ENCODE data around the gene LYG1.
A peak's percentile ranks its signal among the peaks of the same experiment; 100 is the strongest.
"Not testable (repeated sequence)": the region's sequence is repeated elsewhere in the genome, so short reads cannot be mapped to it uniquely, and the experiment has no call there.

The LYG1 gene

DNA sequence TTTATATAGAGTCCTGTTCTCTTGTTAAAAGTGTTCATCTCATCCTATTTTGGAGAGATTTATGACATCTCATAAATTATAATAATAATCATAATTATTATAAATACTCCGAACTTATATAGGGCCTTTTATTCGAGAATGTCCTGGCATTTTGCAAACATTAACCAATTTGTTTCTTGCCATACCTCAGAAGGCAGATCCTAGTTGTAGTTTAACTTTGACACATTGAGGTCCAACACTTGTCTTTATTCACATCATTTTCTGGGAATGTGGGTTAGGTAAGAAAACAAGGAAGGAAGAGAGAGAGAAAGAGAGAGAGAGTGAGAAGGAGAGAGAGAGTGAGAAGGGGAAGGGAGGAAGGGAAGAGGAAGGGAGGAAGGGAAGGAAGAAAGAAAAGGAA is at the start of gene LYG1:
TSS of gene LYG1 (minus strand) at position 101 of the 400 bp plus-strand sequence. CDS start 5,527 bp downstream, outside the sequence.
- not testable (repeated sequence) for DNase-seq (ENCODE audit: low read depth in 2 of 2)

DNA sequence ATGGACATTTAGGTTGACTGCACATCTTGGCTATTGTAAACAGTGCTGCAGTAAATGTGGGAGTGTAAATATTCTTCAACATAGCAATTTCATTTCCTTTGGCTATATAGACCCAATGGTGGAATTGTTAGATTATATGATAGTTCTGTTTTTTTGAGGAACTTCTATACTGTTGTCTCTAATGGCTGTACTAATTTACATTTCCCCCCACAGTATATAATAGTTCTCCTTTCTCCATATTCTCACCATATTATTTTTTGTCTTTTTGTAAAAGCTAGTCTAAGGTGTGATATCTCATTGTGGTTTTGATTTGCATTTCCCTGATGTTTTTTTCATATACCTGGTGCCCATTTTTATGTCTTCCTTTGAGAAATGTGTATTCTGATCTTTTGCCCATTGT is 49.2 kb upstream of the LYG1 start:
- no peak for DNase-seq (ENCODE audit: low read depth in 2 of 2)

DNA sequence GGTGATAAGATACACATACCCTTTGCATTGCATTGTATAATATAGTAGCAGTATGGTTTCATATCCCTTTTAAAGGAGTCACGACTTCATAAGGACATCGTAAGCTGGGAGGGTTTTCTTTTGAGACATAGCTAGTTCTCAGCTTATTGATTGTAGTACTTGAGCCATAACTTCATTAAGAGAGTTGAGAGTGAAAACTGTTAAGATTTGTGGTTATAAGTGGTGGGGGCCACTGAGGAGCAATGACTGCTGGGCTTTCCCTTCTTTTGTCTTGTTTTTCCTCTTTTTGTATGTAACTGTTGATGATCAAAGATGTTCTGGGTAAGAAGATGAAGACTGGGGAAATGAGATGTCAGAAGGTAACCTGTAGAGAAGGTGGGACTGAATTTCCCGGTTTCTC is 47.2 kb upstream of the LYG1 start:
- no peak for DNase-seq (ENCODE audit: low read depth in 2 of 2)

DNA sequence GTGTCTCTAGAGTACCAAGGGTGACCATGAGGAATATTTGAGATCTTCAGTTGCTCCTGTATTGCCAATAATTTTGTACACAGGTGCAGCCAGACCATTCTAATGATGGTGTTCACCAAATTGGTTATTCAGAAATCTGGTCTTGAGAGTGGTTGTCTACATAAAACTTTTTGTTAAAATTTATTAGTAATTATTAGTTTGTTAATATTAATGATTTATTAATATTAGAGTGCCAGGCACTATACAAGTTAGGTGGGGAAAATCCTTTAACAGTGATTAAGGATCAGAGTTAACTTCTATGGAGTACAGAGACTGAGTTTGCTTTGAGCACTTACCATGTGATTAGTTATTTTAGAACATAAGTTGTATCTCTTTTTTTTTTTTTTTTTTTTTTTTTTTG is 45.2 kb upstream of the LYG1 start:
- DNase-seq (ENCODE audit: low read depth in 2 of 2): no peak

DNA sequence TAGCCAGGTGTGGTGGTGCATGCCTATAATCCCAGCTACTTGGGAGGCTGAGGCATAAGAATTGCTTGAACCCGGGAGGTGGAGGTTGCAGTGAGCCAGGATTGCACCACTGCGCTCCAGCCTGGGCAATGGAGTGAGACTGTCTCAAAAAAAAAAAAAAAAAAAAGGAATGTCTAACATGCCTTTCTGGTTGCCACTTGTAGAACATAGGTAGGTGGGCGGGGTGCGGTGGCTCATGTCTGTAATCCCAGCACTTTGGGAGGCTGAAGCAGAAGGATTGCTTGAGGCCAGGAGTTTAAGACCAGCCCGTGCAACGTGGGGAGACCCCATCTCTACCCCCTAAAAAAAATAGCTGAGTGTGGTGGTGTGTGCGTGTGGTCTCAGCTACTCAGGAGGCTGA is 44.4 kb upstream of the LYG1 start:
- DNase-seq (ENCODE audit: low read depth in 2 of 2): not testable (repeated sequence)

DNA sequence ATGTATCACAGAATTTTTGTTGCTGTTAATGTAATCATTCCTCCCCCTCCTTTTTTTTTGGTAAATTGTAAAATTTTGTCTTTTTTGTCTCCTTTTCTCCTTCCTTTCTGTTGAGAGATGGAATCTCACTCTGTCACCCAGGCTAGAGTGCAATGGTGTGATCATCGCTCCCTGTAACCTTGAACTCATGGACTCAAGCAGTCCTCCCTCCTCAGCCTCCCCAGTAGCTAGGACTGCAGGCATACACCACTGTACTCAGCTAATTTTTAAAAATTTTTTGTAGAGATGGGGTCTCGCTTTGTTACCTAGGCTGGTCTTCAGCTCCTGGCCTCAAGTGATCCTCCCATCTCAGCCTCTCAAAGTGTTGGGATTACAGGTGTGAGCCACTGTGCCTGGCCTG is 41.5 kb upstream of the LYG1 start:
- no peak for DNase-seq (ENCODE audit: low read depth in 2 of 2)

DNA sequence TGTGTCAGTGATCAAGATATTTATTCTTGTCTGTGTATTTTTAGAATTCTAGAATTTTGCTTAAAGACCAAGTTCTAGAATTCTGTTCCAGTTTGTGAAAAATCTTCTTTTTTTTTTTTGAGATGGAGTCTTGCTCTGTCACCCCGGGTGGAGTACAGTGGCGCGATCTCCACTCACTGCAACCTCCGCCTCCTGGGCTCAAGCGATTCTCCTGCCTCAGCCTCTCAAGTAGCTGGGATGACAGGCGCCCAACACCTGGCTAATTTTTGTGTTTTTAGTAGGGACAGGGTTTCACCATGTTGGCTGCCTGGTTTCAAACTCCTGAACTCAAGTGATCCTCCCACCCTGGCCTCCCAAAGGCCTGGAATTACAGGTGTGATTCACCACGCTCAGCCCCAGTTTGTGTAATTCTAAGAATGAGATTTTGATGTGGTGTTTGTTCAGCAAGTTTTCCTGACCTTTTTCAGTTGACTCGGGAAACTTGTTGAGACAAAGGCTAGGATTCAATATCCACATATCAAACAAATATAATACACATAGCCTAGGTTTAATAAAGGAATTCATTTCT is 39.8 kb upstream of the LYG1 start:
- no peak for DNase-seq (ENCODE audit: low read depth in 2 of 2)

DNA sequence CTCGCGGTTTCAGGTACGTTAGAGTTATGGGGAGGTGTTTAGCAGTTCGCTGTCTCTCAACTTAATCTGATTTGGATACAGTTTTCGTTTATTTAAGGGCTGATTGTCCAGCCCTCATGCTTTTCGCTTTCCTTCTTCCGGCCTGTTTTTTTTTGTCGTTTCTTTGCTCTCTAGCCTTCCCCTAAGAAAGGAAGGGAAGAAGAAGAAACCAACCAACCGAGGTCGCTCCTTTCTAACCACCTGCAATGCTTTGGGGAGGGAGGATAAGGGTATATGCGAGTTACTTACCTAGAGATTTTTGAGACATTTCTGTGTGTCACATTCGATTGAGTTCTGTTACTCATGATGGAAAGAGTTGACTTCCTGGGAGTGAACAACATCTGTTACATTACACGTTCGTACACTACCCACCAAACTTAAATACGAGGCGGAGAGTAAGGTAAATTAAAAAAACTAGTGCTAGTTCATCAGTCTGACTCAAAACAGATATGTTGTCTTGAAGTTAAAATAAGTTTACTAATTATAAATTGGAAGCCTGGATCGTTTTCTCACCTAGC is 37.1 kb upstream of the LYG1 start:
- DNase-seq (ENCODE audit: low read depth in 2 of 2): no peak

DNA sequence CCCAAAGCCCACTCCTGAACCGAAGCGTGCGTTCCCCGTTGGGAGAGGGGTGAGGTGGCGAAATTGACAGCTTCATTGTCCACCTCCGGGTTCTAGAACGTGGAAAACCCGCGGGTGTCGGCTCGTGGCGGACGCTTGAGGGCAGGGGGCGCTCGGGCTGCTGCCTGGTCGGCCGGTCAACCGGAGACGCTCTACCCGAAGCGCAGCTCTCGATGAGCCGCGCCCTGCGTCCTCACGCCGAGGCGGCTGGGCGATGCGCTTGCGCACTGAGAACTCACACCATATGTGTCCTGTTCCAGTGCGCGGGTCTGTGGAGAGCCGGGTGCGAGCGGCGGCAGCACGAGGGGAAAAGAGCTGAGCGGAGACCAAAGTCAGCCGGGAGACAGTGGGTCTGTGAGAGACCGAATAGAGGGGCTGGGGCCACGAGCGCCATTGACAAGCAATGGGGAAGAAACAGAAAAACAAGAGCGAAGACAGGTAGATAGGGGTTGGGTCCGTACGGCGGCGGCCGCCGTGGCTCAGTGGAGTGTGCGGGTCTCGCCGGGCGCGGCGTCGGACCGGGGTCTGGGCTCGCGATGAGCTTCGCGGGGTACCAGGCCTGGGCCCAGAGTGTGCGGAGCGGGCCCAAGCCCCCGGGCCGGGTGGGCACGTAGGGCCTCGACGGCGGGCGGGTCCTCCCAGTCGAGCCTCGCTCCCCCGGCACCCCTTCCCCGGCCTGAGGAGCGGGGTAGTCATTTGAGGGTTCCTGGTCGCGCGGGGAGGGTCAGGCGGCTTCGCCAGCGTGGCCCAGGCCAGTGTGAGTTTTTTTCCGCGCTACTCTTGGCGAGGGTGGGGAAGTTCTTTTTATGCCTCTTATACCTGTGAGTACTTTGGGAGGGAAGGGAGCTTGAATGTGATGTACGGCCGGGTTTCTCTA is 36.4 kb upstream of the LYG1 start, which contains the start of gene EIF5B:
TSS of gene EIF5B (plus strand) at position 277 of the 916 bp plus-strand sequence. CDS start at position 443, 166 bp downstream.
- DNase-seq (ENCODE audit: low read depth in 2 of 2): peak; percentile 90 to 92

DNA sequence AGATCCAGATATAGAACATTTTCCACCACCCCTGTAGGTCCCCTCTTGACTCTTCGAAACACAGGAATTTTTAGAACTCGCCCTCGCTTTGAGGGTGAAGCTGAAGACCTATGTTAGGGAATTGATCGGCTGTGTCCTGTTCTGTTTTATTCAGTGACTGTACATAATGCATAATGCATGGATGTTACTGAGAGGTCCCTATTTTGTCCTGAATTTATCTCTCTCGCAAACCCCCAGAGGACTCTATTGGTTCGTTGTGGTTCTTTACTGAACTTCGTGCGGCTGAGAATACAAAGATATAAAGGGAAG is 35.8 kb upstream of the LYG1 start:
- DNase-seq (ENCODE audit: low read depth in 2 of 2): no peak

DNA sequence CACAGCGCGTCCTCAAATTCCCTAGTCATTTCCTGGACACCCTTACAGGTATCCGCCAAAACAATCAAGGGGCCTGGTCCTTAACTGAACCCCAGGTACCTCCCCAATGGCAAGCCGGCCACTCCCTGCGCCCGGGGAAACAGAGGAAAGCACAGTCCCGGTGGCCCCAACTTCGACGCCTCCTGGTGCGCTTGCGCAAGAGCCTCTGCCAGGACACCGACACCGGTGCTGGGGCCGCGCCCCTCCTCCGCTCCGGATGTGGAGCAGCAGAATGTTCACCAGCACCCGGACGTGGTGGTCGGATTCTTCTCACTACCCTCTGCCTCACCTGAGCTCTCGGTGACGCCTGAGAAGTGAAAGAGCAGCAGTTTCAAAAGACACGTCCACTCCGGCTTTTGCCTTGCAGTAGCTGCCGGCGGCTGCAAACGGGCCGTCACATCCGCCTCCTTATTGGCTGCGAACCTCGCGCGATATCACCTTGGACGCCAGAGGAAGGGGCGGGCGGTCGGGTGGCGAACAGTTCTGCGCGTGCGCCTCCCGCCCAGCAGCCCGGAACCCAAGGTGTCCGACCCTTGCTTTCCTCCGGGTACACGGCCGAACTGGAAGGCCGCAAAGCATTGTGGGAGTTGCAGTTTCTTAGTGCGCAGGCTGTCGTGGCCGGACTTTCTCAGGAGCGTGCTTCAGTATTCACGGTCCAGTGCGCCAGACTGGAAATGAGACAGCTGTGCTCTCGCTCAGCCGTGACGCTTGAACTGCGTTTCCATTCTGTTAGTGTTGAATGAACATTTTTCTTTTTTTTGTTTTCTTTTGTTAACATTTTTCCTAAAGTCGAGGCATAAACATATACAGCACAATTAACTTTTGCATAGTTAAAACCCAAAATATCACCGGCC is 35.2 kb upstream of the LYG1 start, which contains the start of gene TXNDC9:
TSS of gene TXNDC9 (minus strand) at position 423 of the 893 bp plus-strand sequence. CDS start 3,123 bp downstream, outside the sequence.
- peak; percentile 99 for DNase-seq (ENCODE audit: low read depth in 2 of 2)

DNA sequence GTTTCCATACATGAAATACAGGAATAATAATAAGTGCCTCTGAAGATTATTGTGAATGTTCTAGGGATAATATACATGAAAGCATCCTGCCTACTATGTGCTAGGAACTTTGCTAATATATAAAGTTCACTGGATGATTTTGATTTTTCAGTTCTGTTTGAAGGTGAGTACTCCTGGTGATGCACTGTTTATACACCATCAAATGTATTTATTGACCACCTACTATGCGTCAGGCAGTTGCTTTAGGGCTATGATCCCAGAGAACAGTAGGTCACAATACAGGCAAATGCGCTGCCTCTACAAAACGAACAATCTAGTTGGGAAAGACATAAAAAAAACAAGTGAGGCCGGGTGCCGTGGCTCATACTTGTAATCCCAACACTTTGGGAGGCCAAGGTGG is 24.4 kb upstream of the LYG1 start:
- no peak for DNase-seq (ENCODE audit: low read depth in 2 of 2)

DNA sequence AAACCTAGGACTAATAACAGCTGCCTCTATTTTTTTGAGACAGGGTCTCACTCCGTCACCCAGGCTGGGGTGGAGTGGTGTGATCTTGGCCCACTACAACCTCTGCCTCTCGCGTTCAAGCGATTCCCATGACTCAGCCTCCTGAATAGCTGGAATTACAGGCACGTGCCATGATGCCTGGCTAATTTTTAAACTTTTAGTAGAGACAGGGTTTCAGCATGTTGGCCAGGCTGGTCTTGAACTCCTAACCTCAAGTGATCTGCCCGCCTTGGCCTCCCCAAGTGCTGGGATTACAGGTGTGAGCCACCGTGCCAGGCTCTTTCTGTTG is 16.8 kb upstream of the LYG1 start:
- DNase-seq (ENCODE audit: low read depth in 2 of 2): not testable (repeated sequence)

DNA sequence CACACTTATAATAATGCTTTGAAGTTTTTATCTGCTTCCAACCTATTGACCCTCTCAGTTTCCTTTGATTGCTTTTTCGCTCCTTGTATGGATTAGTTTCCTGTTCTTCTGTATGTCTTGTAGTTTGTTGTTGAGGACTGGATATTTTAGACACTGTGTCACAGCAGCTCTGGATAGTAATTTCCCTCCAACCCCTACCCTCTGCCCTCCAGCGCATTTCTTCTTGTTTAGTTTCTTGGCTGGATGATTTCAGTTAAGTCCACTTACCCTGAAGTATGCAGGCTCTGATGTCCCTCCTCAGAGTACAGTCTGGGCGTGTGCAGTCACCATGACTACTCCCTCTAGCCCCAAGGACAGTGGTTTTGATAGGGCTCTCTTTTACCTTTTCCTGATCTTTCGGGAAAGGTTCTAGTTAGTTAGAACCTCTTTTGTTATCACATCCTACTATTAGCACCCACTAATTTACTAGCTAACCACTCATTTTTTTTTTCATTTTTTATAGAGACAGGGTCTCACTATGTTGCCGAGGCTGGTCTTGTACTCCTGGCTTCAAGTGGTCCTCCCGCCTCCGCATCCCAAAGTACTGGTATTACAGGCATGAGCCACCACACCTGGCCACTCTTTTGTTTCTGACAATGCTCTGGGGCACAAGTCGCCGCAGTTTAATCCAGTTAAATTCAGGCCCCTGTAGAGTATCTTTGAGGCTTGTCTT is 16.3 kb upstream of the LYG1 start:
- DNase-seq (ENCODE audit: low read depth in 2 of 2): no peak

DNA sequence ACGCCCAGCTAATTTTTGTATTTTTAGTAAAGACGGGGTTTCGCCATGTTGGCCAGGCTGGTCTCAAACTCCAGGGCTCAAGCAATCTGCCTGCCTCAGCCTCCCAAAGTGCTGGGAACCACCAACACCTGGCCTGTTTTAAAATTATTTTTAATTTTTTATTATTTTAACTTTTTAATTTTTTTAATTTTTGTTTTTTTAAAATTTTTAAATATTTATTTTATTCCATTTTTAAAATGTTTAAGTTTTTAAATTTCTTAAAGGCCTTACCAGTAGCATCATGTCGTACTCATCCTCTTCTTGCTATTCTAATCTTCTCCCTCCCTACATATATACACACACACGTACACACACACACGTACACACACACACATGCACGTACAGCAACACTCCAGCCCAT is 1.4 kb downstream of the LYG1 start:
- DNase-seq (ENCODE audit: low read depth in 2 of 2): no peak

DNA sequence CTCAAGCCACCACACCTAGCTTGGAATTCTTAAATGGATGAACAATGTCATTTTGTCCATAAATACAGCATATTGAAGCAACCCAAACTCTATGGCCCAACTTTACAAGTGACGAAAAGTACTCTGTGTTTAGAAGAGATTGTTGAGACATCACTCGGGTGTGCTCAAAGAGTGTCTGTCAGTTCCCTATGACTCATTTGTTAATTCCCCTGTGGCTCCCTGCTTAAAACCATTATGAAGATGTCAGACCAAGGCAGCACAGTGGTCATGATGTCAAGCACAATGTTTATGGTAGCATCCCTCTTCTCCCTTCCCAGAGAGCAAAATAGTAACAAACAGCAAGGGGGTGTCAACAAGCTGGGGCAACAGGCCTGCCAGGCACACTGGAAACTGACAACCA is 3.0 kb downstream of the LYG1 start:
- DNase-seq (ENCODE audit: low read depth in 2 of 2): peak; percentile 4

DNA sequence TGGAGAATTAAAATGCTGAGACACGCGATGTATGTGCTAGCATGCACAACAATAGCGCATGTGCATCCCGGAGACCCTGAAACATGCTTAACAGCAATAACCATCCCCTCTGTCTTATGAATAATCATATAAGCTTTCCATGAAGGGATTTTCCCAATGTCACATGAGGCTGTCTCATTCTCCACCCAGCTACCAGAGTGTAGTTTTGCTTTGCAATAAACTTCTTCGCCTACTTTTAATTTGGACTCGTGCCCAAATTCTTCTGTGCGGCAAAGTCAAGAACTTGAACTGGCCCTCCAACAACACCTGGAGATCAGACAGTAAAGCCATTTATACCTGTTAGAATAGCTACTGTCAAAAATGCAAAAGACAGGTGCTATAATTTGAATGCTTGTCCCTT is 15.5 kb downstream of the LYG1 start:
- no peak for DNase-seq (ENCODE audit: low read depth in 2 of 2)

DNA sequence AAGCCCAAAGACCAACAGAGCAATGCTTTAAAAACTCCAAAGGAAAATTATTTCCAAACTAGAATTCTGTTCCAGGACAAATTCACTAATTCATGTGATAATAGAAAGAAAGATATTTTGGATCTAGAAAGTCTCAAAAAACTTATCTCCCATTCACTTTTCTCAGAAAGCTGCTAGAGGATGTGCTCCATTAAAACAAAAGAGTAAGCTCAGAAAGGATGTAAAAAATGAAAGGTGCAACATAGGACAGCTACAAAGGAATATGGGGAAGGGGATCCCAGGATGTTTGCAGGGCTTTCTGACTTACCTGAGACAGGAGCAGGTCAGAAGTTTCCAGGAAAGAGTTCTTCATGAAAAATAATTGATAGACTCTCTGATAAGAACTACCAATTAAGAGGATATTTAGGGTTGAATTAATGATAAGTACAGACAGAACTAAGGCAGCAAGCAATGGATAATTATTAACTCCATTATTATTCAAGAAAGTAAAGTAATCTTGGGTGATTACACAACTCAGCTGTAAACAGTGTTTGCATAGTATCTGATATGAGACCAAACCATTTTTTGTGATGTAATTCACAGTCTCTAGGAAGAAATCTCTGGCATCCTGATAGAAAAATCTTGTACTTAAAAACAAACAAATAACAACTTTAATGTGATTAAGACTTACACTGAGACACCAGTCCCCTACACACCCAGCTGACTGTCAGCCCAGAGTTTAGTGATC is 20.9 kb downstream of the LYG1 start:
- DNase-seq (ENCODE audit: low read depth in 2 of 2): no peak

DNA sequence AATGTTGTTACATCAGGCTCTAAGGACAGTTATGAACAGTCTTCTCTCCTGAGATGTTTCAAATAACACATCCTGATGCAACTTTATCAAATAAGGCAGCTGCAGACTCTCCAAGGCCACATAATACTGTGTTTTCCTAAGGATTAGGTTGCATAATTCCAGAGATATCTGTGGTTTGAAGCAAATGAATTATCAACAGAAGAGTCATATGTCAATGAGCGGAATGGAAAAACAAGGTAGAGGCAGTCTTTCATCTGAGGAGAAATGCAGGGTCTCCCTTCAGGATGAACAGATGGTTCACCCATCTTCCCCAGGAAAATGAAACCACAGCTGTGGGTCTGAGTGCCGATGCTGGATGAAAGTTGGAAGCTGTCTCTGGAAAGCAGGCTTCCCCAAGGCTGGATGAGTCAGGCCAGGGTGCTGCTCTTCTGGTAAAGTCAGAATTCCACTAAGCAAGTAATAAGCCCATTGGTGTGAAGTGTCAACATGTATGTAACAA is 22.2 kb downstream of the LYG1 start:
- DNase-seq (ENCODE audit: low read depth in 2 of 2): peak; percentile 94 to 95

DNA sequence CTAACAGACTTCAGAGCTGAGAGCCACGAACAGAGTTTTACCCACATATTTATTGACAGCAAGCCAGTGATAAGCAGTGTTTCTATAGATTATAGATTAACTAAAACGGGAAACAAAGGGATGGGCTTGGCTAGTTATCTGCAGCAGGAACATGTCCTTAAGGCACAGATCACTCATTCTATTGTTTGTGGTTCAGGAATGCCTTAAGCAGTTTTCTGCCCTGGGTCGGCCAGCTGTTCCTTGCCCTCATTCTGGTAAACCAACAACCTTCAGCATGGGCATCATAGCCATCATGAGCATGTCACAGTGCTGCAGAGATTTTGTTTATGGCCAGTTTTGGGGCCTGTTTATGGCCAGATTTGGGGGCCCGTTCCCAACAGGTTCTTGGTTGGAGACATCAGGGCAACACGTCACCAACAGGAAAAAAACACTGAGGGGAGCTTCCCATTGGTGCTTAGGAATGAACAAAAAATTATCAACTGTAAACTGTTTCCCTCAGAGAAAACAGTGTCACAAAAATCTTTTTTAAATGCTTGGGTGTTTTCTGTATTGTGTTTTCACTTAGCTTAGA is 22.7 kb downstream of the LYG1 start:
- not testable (repeated sequence) for DNase-seq (ENCODE audit: low read depth in 2 of 2)
